GM23338 (cell line): ENCODE measurements around the gene UIMC1. TPM values are rescaled to one million over a fixed set of nuclear protein-coding genes. Genes with fewer than 3 reads are reported as not detected.

Experiments
- ATAC-seq: fragments of 200-7000 bp; cut with Tn5 transposase; 3 replicates; pipeline ENCODE4 v1.9.1; 2020
- DNase-seq: peaks from one replicate; pipeline ENCODE4 v3.0.0-alpha.2; 2015; ENCODE audit warnings: low spot score
- H2AFZ ChIP-seq: fragments of 200-600 bp; sonication (generic); 2 replicates; pipeline ENCODE4 v1.8.0; 2016; ENCODE audit warnings: antibody characterized with exemption, mild to moderate bottlenecking, moderate library complexity
- H3F3A ChIP-seq: fragments of 200-600 bp; sonication (generic); replicated peaks from 2 replicates; pipeline ENCODE4 v1.8.0; 2017; ENCODE audit warnings: antibody characterized with exemption, mixed run types, low read depth
- H3K27ac ChIP-seq: fragments of 200-600 bp; sonication (generic); 2 replicates; pipeline ENCODE4 v1.6.1; 2016; ENCODE audit warnings: low read depth
- H3K27me3 ChIP-seq: fragments of 200-600 bp; sonication (generic); 2 replicates; pipeline ENCODE4 v1.8.0; 2016; ENCODE audit warnings: mild to moderate bottlenecking, mixed run types, moderate library complexity; ENCODE audit not compliant: insufficient read depth
- H3K36me3 ChIP-seq: fragments of 200-600 bp; sonication (generic); 2 replicates; pipeline ENCODE4 v1.8.0; 2016; ENCODE audit warnings: mild to moderate bottlenecking; ENCODE audit not compliant: insufficient read depth
- H3K4me1 ChIP-seq: fragments of 200-600 bp; sonication (generic); 2 replicates; pipeline ENCODE4 v1.8.0; 2016; ENCODE audit warnings: mild to moderate bottlenecking, moderate library complexity; ENCODE audit not compliant: insufficient read depth
- H3K4me2 ChIP-seq: fragments of 200-600 bp; sonication (generic); 2 replicates; pipeline ENCODE4 v1.7.1; 2017; ENCODE audit warnings: mixed run types
- H3K4me3 ChIP-seq: fragments of 200-600 bp; sonication (generic); 2 replicates; pipeline ENCODE4 v1.6.1; 2016; ENCODE audit warnings: mixed run types
- H3K79me2 ChIP-seq: fragments of 200-600 bp; sonication (generic); replicated peaks from 2 replicates; pipeline ENCODE4 v1.8.0; 2017; ENCODE audit warnings: mild to moderate bottlenecking; ENCODE audit not compliant: insufficient read depth
- H3K9me2 ChIP-seq: fragments of 200-600 bp; sonication (generic); 2 replicates; pipeline ENCODE4 v1.8.0; 2017; ENCODE audit not compliant: insufficient read depth
- H4K20me1 ChIP-seq: fragments of 200-600 bp; sonication (generic); replicated peaks from 2 replicates; pipeline ENCODE4 v1.8.0; 2017; ENCODE audit warnings: mild to moderate bottlenecking; ENCODE audit not compliant: insufficient read depth
- H3K27ac Mint-ChIP-seq: 2 replicates; pipeline ENCODE4 v1.8.0; 2020; ENCODE audit warnings: inconsistent platforms, mild to moderate bottlenecking, moderate library complexity, mixed read lengths
- H3K27me3 Mint-ChIP-seq: 3 replicates; pipeline ENCODE4 v1.8.0; 2022; ENCODE audit warnings: low read depth, mild to moderate bottlenecking, moderate library complexity, mixed read lengths, inconsistent platforms; ENCODE audit not compliant: insufficient read depth, poor library complexity
- H3K36me3 Mint-ChIP-seq: 3 replicates; pipeline ENCODE4 v1.8.0; 2021; ENCODE audit warnings: low read depth, mild to moderate bottlenecking, inconsistent platforms, moderate library complexity, mixed read lengths
- H3K4me1 Mint-ChIP-seq: 3 replicates; pipeline ENCODE4 v1.8.0; 2020; ENCODE audit warnings: mild to moderate bottlenecking, inconsistent platforms, mixed read lengths
- H3K4me3 Mint-ChIP-seq: 3 replicates; pipeline ENCODE4 v1.8.0; 2021; ENCODE audit warnings: moderate library complexity, mild to moderate bottlenecking, inconsistent platforms, mixed read lengths
- H3K9me3 Mint-ChIP-seq: 3 replicates; pipeline ENCODE4 v1.8.0; 2020; ENCODE audit warnings: moderate library complexity, mild to moderate bottlenecking, inconsistent platforms, mixed read lengths
- CREB1 ChIP-seq: fragments of 250-450 bp; sonication (Bioruptor Pico); IDR thresholded peaks from 2 replicates; pipeline ENCODE4 v1.5.0; 2020; ENCODE audit warnings: low read depth, mild to moderate bottlenecking, moderate library complexity
- EZH2 ChIP-seq: fragments of 200-600 bp; sonication (generic); IDR thresholded peaks from one replicate; pipeline ENCODE4 v1.8.0; 2017; ENCODE audit warnings: antibody characterized with exemption, mild to moderate bottlenecking, low read depth; ENCODE audit not compliant: unreplicated experiment
- EZH2phosphoT487 ChIP-seq: fragments of 200-600 bp; sonication (generic); IDR thresholded peaks from one replicate; pipeline ENCODE4 v1.8.1; 2018; ENCODE audit warnings: antibody characterized with exemption; ENCODE audit not compliant: unreplicated experiment
- JUNB ChIP-seq: IDR thresholded peaks from one replicate; pipeline ENCODE4 v1.6.1; 2016; ENCODE audit warnings: antibody characterized with exemption; ENCODE audit not compliant: unreplicated experiment
- NANOG ChIP-seq: IDR thresholded peaks from 2 replicates; pipeline ENCODE4 v1.6.1; 2016; ENCODE audit warnings: antibody characterized with exemption, borderline replicate concordance
- POLR2AphosphoS5 ChIP-seq: IDR thresholded peaks from 2 replicates; pipeline ENCODE4 v1.6.1; 2016; ENCODE audit warnings: antibody characterized with exemption, low read depth
- STAT1 ChIP-seq: IDR thresholded peaks from one replicate; pipeline ENCODE4 v1.6.1; 2016; ENCODE audit warnings: antibody characterized with exemption; ENCODE audit not compliant: unreplicated experiment
- ZNF114 ChIP-seq: fragments of 250-450 bp; sonication (Bioruptor Pico); IDR thresholded peaks from 2 replicates; pipeline ENCODE4 v1.5.0; 2020; ENCODE audit warnings: mild to moderate bottlenecking, moderate library complexity
- polyA plus RNA-seq: library from polyadenylated mRNA; unstranded; fragments of >200 nt; fragmentation: Nextera tagmentation; extraction: Ambion mirVana; gene quantifications from 2 replicates; pipeline ENCODE4 v1.2.1, GENCODE V29; 2016
- total RNA-seq: library from RNA; depleted of rRNA; stranded (reverse); fragments of >200 nt; shearing (Covaris generic); gene quantifications from 2 replicates; pipeline ENCODE4 v1.2.3, GENCODE V29; 2014
- TF ChIP-seq, protein P1 (sequence below), 2 experiments: fragments of 200-600 bp in 1 of 2; sonication (generic) in 1 of 2; conservative IDR thresholded peaks; 2 replicates each; pipeline versions ENCODE4 v1.5.1 to v1.6.1; 2016 to 2017; ENCODE audit warnings: antibody characterized with exemption in 2 of 2, low read depth in 2 of 2, mild to moderate bottlenecking in 2 of 2, moderate library complexity in 1 of 2
- TF ChIP-seq, protein P2 (sequence below): IDR thresholded peaks from 2 replicates; pipeline ENCODE4 v1.6.1; 2016; ENCODE audit warnings: antibody characterized with exemption

Gene UIMC1
- total and polyA plus RNA-seq, 2 experiments from 2014 or later: 36.4 to 40.1 TPM

DNA sequence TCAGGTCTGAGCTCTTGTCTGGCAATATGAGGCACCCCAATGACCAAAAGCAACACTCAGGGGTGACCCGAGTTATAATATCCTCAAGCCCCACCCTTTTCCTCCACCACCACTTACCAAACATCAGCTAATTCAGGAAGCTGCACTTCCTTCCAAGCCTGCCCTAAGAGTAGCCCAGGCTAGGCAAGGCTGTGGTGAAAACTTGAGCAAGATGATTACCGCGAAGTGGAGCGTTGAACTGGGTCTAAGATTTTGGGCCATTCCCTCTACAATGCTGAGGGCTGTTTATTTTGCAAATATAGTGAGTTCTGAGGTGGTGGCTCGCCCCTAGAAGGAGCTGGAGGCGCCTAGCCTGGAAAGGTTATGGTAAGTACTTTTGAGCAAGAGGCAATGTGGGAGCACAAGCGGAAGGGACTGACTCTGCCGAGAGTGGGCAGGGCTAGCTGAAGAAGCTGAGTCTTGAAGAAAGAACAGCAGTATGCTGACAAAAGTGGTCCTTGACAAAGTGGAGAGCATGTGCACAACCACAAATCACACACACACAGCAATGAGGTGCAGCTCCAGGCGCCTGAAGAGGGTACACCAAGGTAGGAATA is 107.2 kb downstream of the UIMC1 start, which contains the start of gene HK3:
TSS of gene HK3 (minus strand) at position 51 of the 596 bp plus-strand sequence. CDS start 3,187 bp downstream, outside the sequence.
- Histone ChIP-seq H4K20me1 (no peaks in the 10 kb centered on the region; the same call in 1 of the 2 replicates), H3F3A (no peaks in the 10 kb centered on the region), H2AFZ (no peak within 1 kb of the TSS), H3K27me3 (no peaks in the 10 kb centered on the region), H3K4me3 (no peak within 1 kb of the TSS), H3K4me2 (no peak within 1 kb of the TSS), H3K4me1 (0 out of 2 replicates have a peak, but pooled peaks cover 3% of the 10 kb centered on the region), H3K27ac (peak within 1 kb of the TSS; percentile 45), H3K9me2 (no peaks in the 10 kb centered on the region), H3K79me2 (no peaks in the 10 kb centered on the region), H3K36me3 (peaks cover 11% of the 10 kb centered on the region)
- DNase-seq: no peak
- Mint-ChIP-seq H3K9me3 (no peaks in the 10 kb centered on the region), H3K4me3 (no peak within 1 kb of the TSS), H3K36me3 (peaks cover 15% of the 10 kb centered on the region), H3K27ac (peak within 1 kb of the TSS; percentile 20; the same call in 1 of the 2 replicates), H3K4me1 (peaks cover 22% of the 10 kb centered on the region), H3K27me3 (peaks cover 2% of the 10 kb centered on the region)
- peak; percentile 24 for ATAC-seq
- TF ChIP-seq JUNB (no peak), ZNF114 (CRISPR knock-in tag) (no peak), CREB1 (CRISPR knock-in tag) (no peak), NANOG (no peak)
- TF ChIP-seq, protein P1, sequence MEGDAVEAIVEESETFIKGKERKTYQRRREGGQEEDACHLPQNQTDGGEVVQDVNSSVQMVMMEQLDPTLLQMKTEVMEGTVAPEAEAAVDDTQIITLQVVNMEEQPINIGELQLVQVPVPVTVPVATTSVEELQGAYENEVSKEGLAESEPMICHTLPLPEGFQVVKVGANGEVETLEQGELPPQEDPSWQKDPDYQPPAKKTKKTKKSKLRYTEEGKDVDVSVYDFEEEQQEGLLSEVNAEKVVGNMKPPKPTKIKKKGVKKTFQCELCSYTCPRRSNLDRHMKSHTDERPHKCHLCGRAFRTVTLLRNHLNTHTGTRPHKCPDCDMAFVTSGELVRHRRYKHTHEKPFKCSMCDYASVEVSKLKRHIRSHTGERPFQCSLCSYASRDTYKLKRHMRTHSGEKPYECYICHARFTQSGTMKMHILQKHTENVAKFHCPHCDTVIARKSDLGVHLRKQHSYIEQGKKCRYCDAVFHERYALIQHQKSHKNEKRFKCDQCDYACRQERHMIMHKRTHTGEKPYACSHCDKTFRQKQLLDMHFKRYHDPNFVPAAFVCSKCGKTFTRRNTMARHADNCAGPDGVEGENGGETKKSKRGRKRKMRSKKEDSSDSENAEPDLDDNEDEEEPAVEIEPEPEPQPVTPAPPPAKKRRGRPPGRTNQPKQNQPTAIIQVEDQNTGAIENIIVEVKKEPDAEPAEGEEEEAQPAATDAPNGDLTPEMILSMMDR (conservative IDR thresholded peaks at IDR 0.05; ENCODE audit: low read depth in 2 of 2): no peak

DNA sequence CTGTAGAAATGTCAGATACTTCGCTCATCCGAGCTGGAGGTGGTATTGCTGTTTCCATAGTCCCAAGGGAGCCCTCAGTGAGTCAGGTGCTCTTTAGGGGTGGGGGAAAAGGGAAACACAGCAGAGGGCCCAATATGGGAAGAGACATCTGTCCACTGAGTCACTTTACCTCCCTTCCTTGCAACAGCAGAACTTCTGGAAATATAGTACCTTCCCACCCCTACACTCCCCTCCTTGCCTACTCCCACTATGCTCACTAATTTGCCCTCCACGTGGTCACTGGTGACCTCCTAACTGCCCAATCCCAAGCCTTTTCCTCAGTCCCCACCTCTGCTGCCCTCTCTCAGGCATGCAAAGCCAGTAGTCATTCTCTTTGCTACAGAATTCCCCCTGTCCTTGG is 109.3 kb downstream of the UIMC1 start:
- Mint-ChIP-seq H3K9me3 (no peaks in the 10 kb centered on the region), H3K4me3 (no peak overlapping the region), H3K27ac (no peak overlapping the region), H3K36me3 (peaks cover 2% of the 10 kb centered on the region; the same call in 1 of the 3 replicates), H3K4me1 (peaks cover 22% of the 10 kb centered on the region), H3K27me3 (peaks cover 3% of the 10 kb centered on the region)
- ATAC-seq (no peak), DNase-seq (no peak)
- 0 out of 2 replicates have a peak, but pooled peaks cover 3% of the 10 kb centered on the region for H3K4me1 ChIP-seq
- no peaks in the 10 kb centered on the region for H3K79me2 ChIP-seq
- no peaks in the 10 kb centered on the region for H3K9me2 ChIP-seq
- no peaks in the 10 kb centered on the region for H3K27me3 ChIP-seq
- H3K4me2 ChIP-seq: no peak overlapping the region
- H3K4me3 ChIP-seq: no peak overlapping the region
- no peak overlapping the region for H3K27ac ChIP-seq
- no peaks in the 10 kb centered on the region; the same call in 1 of the 2 replicates for H4K20me1 ChIP-seq
- H2AFZ ChIP-seq: no peak overlapping the region
- no peaks in the 10 kb centered on the region for H3F3A ChIP-seq
- no peaks in the 10 kb centered on the region for H3K36me3 ChIP-seq
- TF ChIP-seq, protein P1 (conservative IDR thresholded peaks at IDR 0.05; ENCODE audit: low read depth in 2 of 2): no peak
- no peak for TF ChIP-seq JUNB
- TF ChIP-seq CREB1 (CRISPR knock-in tag): no peak
- TF ChIP-seq, protein P2, sequence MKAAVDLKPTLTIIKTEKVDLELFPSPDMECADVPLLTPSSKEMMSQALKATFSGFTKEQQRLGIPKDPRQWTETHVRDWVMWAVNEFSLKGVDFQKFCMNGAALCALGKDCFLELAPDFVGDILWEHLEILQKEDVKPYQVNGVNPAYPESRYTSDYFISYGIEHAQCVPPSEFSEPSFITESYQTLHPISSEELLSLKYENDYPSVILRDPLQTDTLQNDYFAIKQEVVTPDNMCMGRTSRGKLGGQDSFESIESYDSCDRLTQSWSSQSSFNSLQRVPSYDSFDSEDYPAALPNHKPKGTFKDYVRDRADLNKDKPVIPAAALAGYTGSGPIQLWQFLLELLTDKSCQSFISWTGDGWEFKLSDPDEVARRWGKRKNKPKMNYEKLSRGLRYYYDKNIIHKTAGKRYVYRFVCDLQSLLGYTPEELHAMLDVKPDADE: no peak
- no peak for TF ChIP-seq ZNF114 (CRISPR knock-in tag)
- TF ChIP-seq EZH2phosphoT487: no peak
- TF ChIP-seq NANOG: no peak
- no peak for TF ChIP-seq EZH2
- TF ChIP-seq STAT1: no peak
- TF ChIP-seq POLR2AphosphoS5: no peak
